GM19240 (cell line): ENCODE measurements around the gene BICDL1.
A peak's percentile ranks its signal among the peaks of the same experiment; 100 is the strongest.
"Not testable (repeated sequence)": the region's sequence is repeated elsewhere in the genome, so short reads cannot be mapped to it uniquely, and the experiment has no call there.

Source experiments
- DNase-seq: peaks from one replicate; pipeline ENCODE4 v3.0.0; 2011; ENCODE audit warnings: low spot score; ENCODE audit not compliant: insufficient read length

The BICDL1 gene

DNA sequence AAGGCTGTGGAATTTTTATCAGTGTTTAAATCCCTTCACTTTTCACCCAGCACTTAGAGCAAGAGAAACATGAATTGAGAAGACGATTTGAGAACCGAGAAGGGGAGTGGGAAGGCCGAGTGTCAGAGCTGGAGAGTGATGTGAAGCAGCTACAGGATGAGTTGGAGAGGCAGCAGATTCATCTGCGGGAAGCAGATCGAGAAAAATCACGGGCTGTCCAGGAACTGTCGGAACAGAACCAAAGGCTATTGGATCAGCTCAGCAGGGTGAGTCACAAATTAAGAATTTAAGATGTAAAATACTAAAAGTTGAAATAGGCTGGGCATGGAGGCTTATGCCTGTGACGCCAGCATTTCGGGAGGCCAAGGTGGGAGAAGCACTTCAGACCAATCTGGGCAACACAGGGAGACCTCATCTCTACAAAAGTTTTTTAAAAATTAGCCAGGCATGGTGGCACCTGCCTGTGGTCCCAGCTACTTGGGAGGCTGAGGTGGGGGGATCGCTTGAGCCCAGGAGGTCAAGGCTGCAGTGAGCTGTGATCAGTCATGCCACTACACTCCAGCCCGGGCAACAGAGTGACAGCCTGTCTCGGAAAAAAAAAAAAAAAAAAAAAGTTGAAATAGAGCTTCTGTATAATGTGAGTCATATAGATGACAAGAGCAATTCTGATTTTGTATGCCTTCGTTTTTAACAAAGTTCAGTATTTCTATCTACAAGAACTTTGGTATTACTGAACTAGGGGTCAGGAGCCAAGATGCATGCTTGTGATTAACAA lies 9.6 kb downstream of the BICDL1 start:
- no peak for DNase-seq

DNA sequence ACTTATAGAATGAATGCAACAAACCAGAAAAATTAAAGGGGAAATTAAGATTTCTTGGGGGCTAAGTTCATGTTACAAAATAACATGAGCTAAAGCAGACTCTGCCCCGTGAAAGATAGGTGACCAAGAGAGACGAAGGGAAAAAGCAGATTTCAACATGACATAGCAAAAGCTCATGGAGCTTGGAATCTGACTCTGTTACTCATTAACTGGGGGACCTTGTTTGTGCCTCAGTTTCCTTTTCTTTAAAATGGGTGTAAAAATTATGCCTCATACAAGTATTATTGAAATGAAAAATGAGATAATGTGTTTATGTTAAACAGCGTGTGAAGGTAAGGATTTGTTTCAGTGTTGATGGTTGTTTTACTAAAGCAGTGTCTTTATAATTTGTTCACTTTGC lies 11.5 kb downstream of the BICDL1 start:
- DNase-seq = no peak

GRCh38 chr12:120006258-120006975 lies 17.4 kb downstream of the BICDL1 start:
- DNase-seq = no peak

DNA sequence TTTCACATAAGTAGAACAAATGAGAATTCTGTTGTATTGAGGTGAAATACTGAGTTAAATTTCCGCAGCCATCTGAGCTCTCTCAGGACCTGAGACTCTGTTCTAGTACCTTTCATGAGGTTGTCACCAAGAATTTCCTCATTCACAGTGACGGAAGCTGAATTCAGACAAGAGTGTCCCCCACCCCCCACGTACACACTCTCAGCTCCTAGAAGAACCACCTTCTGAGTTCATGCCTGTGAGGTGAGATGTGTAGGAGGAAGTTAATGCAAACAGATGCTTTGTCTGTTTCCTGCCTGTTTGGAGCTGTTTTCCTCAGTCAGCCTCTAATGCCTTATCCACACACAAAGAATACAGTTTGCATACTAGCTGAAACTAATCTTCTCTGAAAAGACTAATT lies 18.2 kb downstream of the BICDL1 start:
- no peak for DNase-seq

GRCh38 chr12:120010661-120011230 lies 21.7 kb downstream of the BICDL1 start:
- DNase-seq = no peak

- DNase-seq = peak; percentile 67
Measured at GRCh38 chr12:120012067-120012621, 23.1 kb downstream of the BICDL1 start.

DNA sequence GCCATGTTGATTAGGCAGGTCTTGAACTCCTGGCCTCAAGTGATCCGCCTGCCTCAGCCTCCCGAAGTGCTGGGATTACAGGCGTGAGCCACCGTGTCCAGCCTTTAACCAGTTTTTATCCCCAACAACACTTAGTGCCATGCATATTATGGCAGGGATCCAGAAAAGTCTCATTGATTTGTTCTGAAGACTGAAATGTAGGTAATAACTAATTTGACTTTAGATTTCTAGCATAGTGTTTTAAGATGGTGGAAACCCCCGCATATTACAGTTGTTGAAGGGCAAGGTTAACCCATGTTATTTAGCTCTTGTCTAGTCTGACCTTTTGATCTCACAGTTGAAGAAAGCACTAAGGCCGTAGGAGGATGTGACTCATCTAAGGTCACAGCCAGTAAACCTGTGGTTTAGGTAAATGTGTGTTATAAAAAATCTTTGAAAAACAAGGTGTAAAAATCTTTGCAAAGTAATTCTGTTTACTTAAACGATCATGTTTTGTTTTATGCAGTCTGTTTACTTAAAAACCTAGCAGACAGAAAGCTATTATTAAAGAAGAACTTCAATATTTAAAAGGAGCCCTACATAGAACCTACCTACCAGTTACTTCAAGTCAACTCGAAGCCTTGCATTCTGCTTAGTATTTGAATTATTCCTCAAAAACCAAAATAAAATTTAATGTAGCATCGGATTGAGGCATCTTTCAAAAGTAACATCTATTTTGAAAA lies 24.8 kb downstream of the BICDL1 start:
- DNase-seq = peak; percentile 14

DNA sequence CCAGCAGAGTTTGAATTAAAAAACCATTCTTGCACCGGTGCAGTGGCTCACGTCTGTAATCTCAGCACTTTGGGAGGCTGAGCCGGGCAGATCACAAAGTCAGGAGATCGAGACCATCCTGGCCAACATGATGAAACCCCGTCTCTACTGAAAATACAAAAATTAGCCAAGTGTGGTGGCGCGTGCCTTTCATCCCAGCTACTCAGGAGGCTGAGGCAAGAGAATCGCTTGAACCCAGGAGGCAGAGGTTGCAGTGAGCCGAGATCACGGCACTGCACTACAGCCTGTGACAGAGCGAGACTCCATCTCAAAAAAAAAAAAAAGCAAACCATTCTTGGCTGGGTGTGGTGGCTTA lies 25.3 kb downstream of the BICDL1 start:
- not testable (repeated sequence) for DNase-seq

DNA sequence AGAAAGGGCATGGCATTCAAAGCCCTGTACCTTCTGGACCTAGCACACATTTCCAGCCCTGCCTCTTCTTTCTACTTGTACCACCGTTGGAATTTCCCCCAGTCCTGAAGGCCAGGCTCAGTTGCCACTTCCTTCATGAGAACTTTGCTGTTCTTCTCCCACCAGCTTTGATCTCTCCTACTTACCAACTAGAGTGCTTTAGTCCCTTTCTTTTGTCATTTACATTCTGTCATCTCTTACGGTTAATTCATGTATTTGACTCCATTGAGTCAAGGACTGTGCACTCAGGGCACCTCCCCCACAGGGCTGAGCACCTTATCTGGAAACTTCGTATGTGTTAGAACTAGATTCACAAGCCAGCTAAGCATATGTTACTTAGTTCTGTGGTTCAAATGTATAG lies 26.3 kb downstream of the BICDL1 start:
- DNase-seq = no peak

GRCh38 chr12:120016199-120016598 lies 27.2 kb downstream of the BICDL1 start:
- not testable (repeated sequence) for DNase-seq

- no peak for DNase-seq
Measured at GRCh38 chr12:120019197-120019596, 30.2 kb downstream of the BICDL1 start.

- DNase-seq = no peak
Measured at GRCh38 chr12:120019938-120020337, 30.9 kb downstream of the BICDL1 start.

GRCh38 chr12:120024193-120024592 lies 35.2 kb downstream of the BICDL1 start:
- DNase-seq = no peak

GRCh38 chr12:120025640-120026039 lies 36.6 kb downstream of the BICDL1 start:
- no peak for DNase-seq

DNA sequence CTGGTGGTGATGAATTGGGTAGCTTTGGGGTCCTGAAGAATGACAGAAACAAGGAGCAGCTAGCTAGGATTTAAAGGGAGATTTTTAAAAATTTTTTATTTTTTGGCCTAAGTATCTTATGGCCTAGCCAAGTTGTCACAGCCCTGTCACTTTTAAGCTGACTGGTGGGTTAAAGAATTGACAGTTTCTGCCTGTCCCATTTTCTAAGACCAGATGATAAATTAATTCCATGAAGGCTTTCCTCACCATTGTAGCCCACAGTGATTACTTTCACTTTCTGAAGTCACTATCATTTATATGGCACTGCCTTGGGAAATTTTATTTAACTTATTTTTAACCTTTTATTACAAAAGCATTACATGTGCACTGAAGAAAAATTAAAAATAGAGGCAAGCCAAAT lies 43.2 kb downstream of the BICDL1 start:
- DNase-seq = no peak

- DNase-seq = no peak
Measured at GRCh38 chr12:120037851-120038250, 48.8 kb downstream of the BICDL1 start.

- no peak for DNase-seq
Measured at GRCh38 chr12:120039711-120040110, 50.7 kb downstream of the BICDL1 start.

GRCh38 chr12:120041386-120042231 lies 52.6 kb downstream of the BICDL1 start:
- DNase-seq = no peak

DNA sequence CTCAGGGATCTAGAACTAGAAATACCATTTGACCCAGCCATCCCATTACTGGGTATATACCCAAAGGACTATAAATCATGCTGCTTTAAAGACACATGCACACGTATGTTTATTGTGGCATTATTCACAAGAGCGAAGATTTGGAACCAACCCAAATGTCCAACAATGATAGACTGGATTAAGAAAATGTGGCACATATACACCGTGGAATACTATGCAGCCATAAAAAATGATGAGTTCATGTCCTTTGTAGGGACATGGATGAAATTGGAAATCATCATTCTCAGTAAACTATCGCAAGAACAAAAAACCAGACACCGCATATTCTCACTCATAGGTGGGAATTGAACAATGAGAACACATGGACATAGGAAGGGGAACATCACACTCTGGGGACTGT lies 56.3 kb downstream of the BICDL1 start:
- DNase-seq = not testable (repeated sequence)

- DNase-seq = no peak
Measured at GRCh38 chr12:120047072-120047471, 58.0 kb downstream of the BICDL1 start.

- no peak for DNase-seq
Measured at GRCh38 chr12:120048263-120048662, 59.2 kb downstream of the BICDL1 start.
